ENCODE measurements around the gene CCDC92B. TPM values are rescaled to one million over a fixed set of nuclear protein-coding genes. Genes with fewer than 3 reads are reported as not detected.

The CCDC92B gene
- total and polyA plus RNA-seq, 9 of the 15 experiments (the other 6 are each of a cell fraction or from before 2014, with no cell fraction given), result not detected

DNA sequence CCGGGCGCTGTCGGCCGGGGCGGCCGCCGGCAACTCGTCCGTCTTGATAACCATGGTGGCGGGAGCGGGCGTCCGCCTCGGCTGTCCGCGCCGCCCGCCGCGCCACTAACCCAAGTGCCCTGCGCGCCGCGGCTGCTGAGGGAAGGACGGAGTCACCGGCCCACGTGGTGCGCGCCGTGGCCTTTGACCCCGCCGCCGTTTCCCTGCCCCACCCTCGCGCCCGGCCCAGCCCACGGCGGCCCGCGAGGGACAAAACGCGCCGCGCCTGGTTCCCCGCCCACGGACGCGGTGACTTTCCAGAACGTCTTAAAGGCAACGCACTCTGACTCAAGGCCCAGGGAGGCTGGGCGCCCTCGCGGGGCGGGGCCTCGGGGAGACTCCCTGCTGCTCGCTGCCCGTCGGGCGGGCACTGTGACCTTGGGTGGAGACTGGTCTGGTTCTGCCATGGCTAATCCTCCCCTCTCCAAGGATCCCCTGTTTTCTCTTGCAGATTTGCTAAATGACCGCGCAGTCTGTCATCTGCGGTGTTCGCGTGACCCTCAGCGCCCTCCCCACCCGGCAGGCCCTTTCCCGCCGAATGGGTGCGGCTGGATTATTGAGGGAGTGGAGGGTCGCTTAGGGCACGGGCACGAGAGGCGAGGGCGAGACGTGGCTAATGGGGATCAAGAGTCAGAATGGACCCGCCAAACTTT is 37.7 kb downstream of the CCDC92B start, which contains the start of gene CLUH (continued):
- TF ChIP-seq MAZ (CRISPR knock-in tag; conservative IDR thresholded peaks at IDR 0.05 in 1 of 2, IDR thresholded peaks at IDR 0.05 in 1 of 2) (peak; percentile 90 to 91), THRAP3 (IDR thresholded peaks at IDR 0.05; ENCODE audit: borderline replicate concordance) (no peak), FOXM1 (IDR thresholded peaks at IDR 0.05; ENCODE audit: low read depth) (peak; percentile 30; the same call in 1 of the 2 replicates), FOXM1 (CRISPR knock-in tag; IDR thresholded peaks at IDR 0.05; ENCODE audit: low read depth) (no peak), DNMT1 (IDR thresholded peaks at IDR 0.05) (no peak), ERF (CRISPR knock-in tag; IDR thresholded peaks at IDR 0.05) (no peak), ELF1 (tag; IDR thresholded peaks at IDR 0.05) (no peak), CHD2 (IDR thresholded peaks at IDR 0.05; ENCODE audit: low read depth, low read length) (no peak), POU5F1 (IDR thresholded peaks at IDR 0.05; ENCODE audit: borderline replicate concordance, low read depth, low read length, partially characterized antibody) (peak; percentile 93), ZNF263 (CRISPR knock-in tag; IDR thresholded peaks at IDR 0.05; ENCODE audit: borderline replicate concordance) (no peak), XRCC5 (IDR thresholded peaks at IDR 0.05; ENCODE audit: low read depth, low read length) (peak; percentile 30; the same call in 1 of the 2 replicates), NR1H2 (CRISPR knock-in tag; IDR thresholded peaks at IDR 0.05) (0 out of 2 replicates have a peak, but pooled peaks have one; percentile 47), RBFOX2 (IDR thresholded peaks at IDR 0.05; ENCODE audit: low read depth, low read length) (peak; percentile 81), GTF2A2 (tag; IDR thresholded peaks at IDR 0.05) (no peak), ZNF146 (CRISPR knock-in tag; IDR thresholded peaks at IDR 0.05; ENCODE audit: unreplicated experiment) (no peak), FIP1L1 (IDR thresholded peaks at IDR 0.05; ENCODE audit: low read depth, low read length, poor library complexity, severe bottlenecking) (peak; percentile 65), PTTG1 (tag; IDR thresholded peaks at IDR 0.05; ENCODE audit: low read depth) (no peak)
- TF ChIP-seq, protein P1, sequence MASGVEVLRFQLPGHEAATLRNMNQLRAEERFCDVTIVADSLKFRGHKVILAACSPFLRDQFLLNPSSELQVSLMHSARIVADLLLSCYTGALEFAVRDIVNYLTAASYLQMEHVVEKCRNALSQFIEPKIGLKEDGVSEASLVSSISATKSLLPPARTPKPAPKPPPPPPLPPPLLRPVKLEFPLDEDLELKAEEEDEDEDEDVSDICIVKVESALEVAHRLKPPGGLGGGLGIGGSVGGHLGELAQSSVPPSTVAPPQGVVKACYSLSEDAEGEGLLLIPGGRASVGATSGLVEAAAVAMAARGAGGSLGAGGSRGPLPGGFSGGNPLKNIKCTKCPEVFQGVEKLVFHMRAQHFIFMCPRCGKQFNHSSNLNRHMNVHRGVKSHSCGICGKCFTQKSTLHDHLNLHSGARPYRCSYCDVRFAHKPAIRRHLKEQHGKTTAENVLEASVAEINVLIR (CRISPR knock-in tag; IDR thresholded peaks at IDR 0.05), result 0 out of 2 replicates have a peak, but pooled peaks have one; percentile 21
- TF ChIP-seq, protein P2, sequence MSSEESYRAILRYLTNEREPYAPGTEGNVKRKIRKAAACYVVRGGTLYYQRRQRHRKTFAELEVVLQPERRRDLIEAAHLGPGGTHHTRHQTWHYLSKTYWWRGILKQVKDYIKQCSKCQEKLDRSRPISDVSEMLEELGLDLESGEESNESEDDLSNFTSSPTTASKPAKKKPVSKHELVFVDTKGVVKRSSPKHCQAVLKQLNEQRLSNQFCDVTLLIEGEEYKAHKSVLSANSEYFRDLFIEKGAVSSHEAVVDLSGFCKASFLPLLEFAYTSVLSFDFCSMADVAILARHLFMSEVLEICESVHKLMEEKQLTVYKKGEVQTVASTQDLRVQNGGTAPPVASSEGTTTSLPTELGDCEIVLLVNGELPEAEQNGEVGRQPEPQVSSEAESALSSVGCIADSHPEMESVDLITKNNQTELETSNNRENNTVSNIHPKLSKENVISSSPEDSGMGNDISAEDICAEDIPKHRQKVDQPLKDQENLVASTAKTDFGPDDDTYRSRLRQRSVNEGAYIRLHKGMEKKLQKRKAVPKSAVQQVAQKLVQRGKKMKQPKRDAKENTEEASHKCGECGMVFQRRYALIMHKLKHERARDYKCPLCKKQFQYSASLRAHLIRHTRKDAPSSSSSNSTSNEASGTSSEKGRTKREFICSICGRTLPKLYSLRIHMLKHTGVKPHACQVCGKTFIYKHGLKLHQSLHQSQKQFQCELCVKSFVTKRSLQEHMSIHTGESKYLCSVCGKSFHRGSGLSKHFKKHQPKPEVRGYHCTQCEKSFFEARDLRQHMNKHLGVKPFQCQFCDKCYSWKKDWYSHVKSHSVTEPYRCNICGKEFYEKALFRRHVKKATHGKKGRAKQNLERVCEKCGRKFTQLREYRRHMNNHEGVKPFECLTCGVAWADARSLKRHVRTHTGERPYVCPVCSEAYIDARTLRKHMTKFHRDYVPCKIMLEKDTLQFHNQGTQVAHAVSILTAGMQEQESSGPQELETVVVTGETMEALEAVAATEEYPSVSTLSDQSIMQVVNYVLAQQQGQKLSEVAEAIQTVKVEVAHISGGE (CRISPR knock-in tag; IDR thresholded peaks at IDR 0.05), result peak in 1 of 3 experiments; percentile 22; a peak in 1 of 6 replicates
- TF ChIP-seq, protein P3, sequence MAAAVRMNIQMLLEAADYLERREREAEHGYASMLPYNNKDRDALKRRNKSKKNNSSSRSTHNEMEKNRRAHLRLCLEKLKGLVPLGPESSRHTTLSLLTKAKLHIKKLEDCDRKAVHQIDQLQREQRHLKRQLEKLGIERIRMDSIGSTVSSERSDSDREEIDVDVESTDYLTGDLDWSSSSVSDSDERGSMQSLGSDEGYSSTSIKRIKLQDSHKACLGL (CRISPR knock-in tag; IDR thresholded peaks at IDR 0.05; ENCODE audit: borderline replicate concordance, poor library complexity, severe bottlenecking), result peak; percentile 84
- TF ChIP-seq, protein P4, sequence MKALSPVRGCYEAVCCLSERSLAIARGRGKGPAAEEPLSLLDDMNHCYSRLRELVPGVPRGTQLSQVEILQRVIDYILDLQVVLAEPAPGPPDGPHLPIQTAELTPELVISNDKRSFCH (CRISPR knock-in tag; IDR thresholded peaks at IDR 0.05), result no peak
- TF ChIP-seq, protein P4 (tag; IDR thresholded peaks at IDR 0.05), result no peak
